Cardiac septum (tissue), 1 donor: ENCODE results near the gene PHTF2. TPM values are rescaled to one million over a fixed set of nuclear protein-coding genes. Genes with fewer than 3 reads are reported as not detected.
"Not testable (repeated sequence)": the region's sequence is repeated elsewhere in the genome, so short reads cannot be mapped to it uniquely, and the experiment has no call there.

Experiments used
- DNase-seq: peaks from one replicate; pipeline ENCODE4 v3.0.0-alpha.2; 2020; ENCODE audit warnings: low spot score
- intact Hi-C: fragments of 100-400 bp; cut with DNase I; formaldehyde crosslinking; loops from one replicate; pipeline ENCODE4 v1.14.0; 2022
- long read RNA-seq: library from polyadenylated mRNA; unstranded; transcript quantifications from one replicate; pipeline ENCODE4 v2.0.0, GENCODE V29; 2021
- total RNA-seq: library from RNA; stranded (reverse); fragmentation: NEBNext Ultra II Directional; extraction: Animal tissue kit (Norgen Biotek cat#: 25700); gene quantifications from one replicate; pipeline ENCODE4 v1.2.1, GENCODE V29; 2021
- donor health status: DM: no; HTN: no; CAD: no.

Gene PHTF2
- total RNA-seq: 12.5 TPM
- long read RNA-seq, full-length matches to known transcripts: 7 of 15 reads
- long read RNA-seq, partial matches to known transcripts: 2 of 15 reads
- long read RNA-seq, other reads (novel, unspliced or antisense): 6 of 15 reads

DNA sequence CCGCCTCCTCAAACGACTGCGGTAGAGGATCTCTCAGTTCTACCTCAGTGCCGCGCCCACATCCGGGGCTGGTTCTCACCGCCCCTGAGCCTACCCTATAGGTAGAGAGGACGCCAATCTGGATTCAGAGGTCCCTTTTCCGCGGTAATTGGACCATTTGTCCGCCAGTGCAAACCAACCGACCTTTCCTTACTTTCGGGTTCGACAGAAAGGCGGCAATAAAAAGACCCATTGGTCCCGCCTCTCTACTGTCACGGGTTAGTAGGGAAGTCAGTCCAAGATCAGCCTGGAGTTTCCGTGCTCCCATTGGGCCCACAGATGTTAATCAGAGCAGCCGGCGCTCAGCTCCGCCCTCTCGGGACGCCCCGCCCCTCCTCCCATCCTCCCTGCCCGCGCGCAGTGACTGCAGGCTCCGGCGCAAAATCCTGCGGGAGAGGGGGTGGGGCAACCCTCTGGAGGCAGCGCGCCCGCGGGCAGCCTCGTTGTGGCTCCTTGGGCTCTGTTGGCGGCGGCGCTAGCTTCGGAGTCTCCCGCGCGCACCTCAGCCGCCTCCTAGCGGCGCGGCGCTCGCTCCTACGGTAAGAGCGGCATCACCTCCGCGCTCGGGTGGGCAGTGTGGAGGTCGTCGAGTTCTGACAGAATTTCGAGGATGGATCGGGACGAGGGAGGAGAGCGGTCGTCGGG, at the start of gene PHTF2, which contains the start of gene TMEM60:
Gene PHTF2 (plus strand): TSS at position 380 of the 684 bp plus-strand sequence.
Gene TMEM60 (minus strand): TSS at position 41 of the 684 bp plus-strand sequence. CDS start 4,061 bp downstream, outside the sequence.
- intact Hi-C loops: loop anchor here (2.0 kb wide), 1 partner anchor 102 kb away; the partner anchor contains the start of gene RSBN1L

GRCh38 chr7:77752016-77752415, 46.6 kb upstream of the PHTF2 start:
- intact Hi-C loops: loop anchor here (10.0 kb wide), 1 partner anchor 307 kb away; no protein-coding TSS in a partner anchor
- no peak for DNase-seq

More for the DNA sequence above, at the start of gene PHTF2, which contains the start of gene TMEM60:
- DNase-seq: peak; percentile 99

GRCh38 chr7:77753173-77753572, 45.4 kb upstream of the PHTF2 start:
- DNase-seq: no peak
- intact Hi-C loops: loop anchor here (10.0 kb wide), 1 partner anchor 308 kb away; no protein-coding TSS in a partner anchor

DNA sequence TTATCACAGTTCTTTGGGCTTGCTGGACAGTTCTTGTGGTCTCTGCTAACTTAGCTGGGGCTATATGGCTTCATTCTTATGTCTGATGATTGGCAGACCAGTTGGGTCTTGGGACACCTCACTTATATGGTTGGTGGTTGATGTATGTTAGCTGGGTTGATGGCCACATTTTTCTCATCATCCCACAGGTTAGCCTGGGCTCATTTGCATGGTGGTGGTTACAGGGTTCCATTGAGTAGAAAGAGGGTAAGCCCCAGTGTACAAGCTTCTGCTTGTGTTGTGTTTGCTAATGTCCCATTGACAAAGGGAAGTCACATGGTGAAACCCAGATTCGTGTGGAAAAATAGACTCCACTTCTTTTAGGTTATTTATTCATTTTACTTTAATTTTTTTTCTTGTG, 41.0 kb upstream of the PHTF2 start:
- intact Hi-C loops: loop anchor here (5.0 to 10.0 kb wide), 2 partner anchors 100 to 313 kb away; no protein-coding TSS in a partner anchor
- no peak for DNase-seq

- no peak for DNase-seq
- intact Hi-C loops: loop anchor here (5.0 to 10.0 kb wide), 2 partner anchors 102 to 315 kb away; no protein-coding TSS in a partner anchor
Measured at GRCh38 chr7:77759294-77759889, 39.2 kb upstream of the PHTF2 start.

GRCh38 chr7:77760809-77761453, 37.6 kb upstream of the PHTF2 start:
- intact Hi-C loops: no loop called here
- DNase-seq: no peak

DNA sequence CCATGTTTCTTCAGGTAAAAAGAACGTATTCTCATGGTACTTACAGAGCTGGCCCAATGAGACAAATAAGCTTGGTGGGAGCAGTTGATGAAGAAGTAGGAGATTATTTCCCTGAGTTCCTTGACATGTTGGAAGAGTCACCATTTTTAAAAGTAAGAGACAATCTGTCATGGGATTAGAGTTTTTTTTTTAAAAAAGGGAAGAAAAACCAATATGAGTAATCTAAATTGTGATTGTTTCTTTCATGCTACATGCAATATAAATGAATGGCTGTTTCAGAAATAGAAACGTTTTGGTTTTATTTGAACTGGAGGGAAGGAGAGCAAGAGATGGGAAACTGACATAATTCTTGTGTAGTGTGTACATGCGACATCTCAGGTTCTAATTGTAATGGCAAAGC, 33.1 kb upstream of the PHTF2 start:
- intact Hi-C loops: no loop called here
- DNase-seq: no peak

DNA sequence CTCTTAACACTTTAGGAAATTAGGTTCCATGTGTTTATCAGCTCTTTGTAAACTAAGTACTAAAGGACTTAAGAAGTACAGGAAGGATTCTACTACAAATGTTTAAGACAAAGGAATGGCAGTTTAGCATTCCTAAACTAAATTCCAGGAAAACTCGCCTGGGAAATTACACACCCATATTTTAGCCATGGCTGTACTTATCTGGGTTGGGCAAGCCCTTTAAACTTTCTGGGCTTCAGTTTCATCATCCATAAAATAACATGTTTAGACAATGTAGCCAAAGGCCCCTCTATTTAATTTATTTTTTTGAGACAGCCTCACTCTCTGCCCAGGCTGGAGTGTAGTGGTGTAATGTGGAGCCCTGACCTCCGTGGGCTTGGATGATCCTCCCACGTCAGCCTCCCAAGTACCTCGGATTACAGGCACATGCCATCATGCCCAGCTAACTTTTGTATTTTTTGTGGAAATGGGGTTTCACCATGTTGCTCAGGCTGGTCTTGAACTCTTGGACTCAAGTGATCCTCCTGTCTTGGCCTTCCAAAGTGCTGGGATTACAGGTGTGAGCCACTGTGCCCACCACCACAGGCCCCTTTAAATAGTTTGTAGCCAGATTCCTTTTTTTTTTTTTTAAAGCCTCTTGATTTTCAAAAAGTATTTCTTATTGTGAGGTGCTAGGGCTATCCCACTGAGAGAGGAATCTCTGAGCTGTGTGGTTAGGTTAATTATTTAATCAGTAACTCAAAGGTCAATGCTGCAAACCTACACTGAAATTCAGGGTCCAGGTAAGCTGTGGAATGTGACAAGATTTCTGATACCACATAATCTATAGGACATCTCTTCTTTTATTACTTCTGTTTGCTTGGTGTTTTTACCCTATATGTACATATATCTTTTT, 32.4 kb upstream of the PHTF2 start:
- intact Hi-C loops: no loop called here
- DNase-seq: no peak

- intact Hi-C loops: no loop called here
- no peak for DNase-seq
Measured at GRCh38 chr7:77766801-77767605, 31.6 kb upstream of the PHTF2 start.

DNA sequence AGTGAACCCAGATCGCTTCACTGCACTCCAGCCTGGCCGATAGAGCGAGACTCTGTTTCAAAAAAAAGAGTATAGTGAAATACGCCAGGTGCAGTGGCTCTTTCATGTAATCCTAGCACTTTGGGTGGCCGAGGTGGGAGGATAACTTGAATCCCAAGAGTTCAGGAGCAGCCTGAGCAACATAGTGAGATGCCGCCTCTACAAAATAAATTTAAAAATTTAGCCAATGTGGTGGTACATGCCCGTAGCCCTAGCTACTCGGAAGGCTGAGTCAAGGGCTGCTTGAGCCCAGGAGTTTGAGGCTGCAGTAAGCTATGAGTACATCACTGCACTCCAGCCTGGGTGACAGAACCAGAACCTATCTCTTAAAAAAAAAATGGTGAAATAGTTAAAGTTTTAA, 28.3 kb upstream of the PHTF2 start:
- intact Hi-C loops: no loop called here
- no peak for DNase-seq

- intact Hi-C loops: no loop called here
- no peak for DNase-seq
Measured at GRCh38 chr7:77771901-77772300, 26.7 kb upstream of the PHTF2 start.

- DNase-seq: no peak
- intact Hi-C loops: no loop called here
Measured at GRCh38 chr7:77778535-77778934, 20.0 kb upstream of the PHTF2 start.

DNA sequence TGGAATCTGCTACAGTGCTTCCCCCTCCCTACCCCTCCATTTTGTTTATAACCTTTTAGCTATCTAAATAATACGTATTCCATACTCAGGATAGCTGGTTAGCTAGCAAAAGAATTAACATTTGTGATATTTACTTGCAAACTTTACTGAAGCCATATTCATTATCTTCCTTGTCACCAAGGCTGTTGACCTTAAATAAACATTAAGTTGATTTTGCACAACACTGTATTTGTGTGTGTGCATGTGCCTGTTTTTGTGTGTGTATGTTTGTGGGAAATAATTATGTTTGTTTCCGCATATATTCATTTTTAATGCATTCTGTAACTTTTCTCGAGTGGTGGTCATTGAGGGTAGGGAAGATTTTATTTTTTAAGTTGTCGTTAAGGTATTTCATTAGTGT, 16.2 kb upstream of the PHTF2 start:
- no peak for DNase-seq
- intact Hi-C loops: no loop called here

GRCh38 chr7:77783111-77783510, 15.5 kb upstream of the PHTF2 start:
- no peak for DNase-seq
- intact Hi-C loops: no loop called here

DNA sequence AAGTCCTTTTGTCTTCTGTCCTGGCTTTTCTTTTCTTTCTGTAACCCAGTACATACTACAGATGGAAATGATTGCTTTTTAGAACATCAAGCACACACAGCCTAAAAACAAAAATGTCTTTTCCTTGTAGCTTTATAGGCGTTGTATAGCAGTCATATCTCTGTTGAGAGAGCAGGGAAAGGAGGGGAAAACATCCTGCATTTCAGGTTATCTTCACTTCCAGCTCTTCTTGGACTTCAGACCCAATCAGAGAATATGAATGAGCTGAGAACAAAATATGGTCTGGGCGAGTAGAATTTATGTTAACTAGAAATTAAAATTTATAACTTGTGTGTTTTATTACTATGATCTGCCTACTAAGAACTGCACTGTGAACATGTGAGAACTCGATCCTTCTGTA, 15.0 kb upstream of the PHTF2 start:
- DNase-seq: no peak
- intact Hi-C loops: no loop called here

DNA sequence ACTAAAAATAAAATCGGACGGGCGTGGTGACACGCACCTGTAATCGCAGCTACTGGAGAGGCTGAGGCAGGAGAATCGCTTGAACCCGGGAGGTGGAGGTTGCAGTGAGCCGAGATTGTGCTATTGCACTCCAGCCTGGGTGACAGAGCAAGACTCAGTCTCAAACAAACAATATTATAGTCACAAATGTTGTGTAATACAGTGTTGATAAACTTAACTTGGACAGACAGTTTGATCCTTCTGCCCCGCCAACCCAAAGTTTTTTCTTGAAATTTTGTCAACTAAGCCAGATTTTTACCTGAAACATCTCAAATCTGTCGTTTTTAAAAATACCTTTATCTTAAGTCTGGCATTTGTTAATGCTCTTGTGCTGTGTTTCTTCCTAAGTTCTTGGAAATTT, 14.1 kb upstream of the PHTF2 start:
- intact Hi-C loops, DNase-seq: not testable (repeated sequence)

GRCh38 chr7:77786018-77786417, 12.6 kb upstream of the PHTF2 start:
- intact Hi-C loops: no loop called here
- no peak for DNase-seq

- no peak for DNase-seq
- intact Hi-C loops: no loop called here
Measured at GRCh38 chr7:77786741-77787140, 11.8 kb upstream of the PHTF2 start.
